Measurements from ENCODE around the gene OTOG. TPM values are rescaled to one million over a fixed set of nuclear protein-coding genes. Genes with fewer than 3 reads are reported as not detected.

Gene OTOG
- total RNA-seq, 1 experiment from 2014 or later, result 0.35 TPM

GRCh38 chr11:17611049-17611448 lies 64.0 kb downstream of the OTOG start:
- Histone ChIP-seq H2BK20ac (ENCODE audit: low read depth, low read length, poor library complexity, severe bottlenecking) (no peak overlapping the region), H2BK5ac (ENCODE audit: insufficient read length, low read length) (no peak overlapping the region), H3K23ac (ENCODE audit: insufficient read length, low read depth, low read length) (no peak overlapping the region), H3K23me2 (ENCODE audit: insufficient read length, low read depth, low read length, poor library complexity, severe bottlenecking) (no peaks in the 10 kb centered on the region), H2BK12ac (ENCODE audit: insufficient read length, low read depth, low read length) (no peak overlapping the region), H2BK15ac (ENCODE audit: low read depth, low read length) (no peak overlapping the region), H3K27ac (ENCODE audit: insufficient read length, low read depth, low read length) (no peak overlapping the region), H3T11ph (ENCODE audit: low read length) (no peak overlapping the region), H3K27me3 (ENCODE audit: insufficient read depth, low read length) (no peaks in the 10 kb centered on the region), H3K4me2 (ENCODE audit: insufficient read depth, insufficient read length, low read length) (no peak overlapping the region), H3K18ac (ENCODE audit: insufficient read length, low read depth, low read length) (no peak overlapping the region), H3K56ac (ENCODE audit: insufficient read length, low read depth, low read length) (no peak overlapping the region), H2BK120ac (ENCODE audit: low read depth, low read length, poor library complexity, severe bottlenecking) (no peak overlapping the region), H3K4me1 (ENCODE audit: insufficient read depth, low read length) (no peaks in the 10 kb centered on the region; the same call in 1 of the 2 replicates), H2AFZ (ENCODE audit: low read length) (no peak overlapping the region), H2AK5ac (ENCODE audit: insufficient read length, low read length) (no peak overlapping the region), H3K4ac (ENCODE audit: low read depth, low read length) (no peak overlapping the region; the same call in 1 of the 2 replicates), H3K14ac (ENCODE audit: insufficient read depth, low read length) (no peak overlapping the region), H3K9me3 (ENCODE audit: control insufficient read depth, low read depth, low read length) (no peaks in the 10 kb centered on the region), H3K9ac (ENCODE audit: extremely low read depth, insufficient read length, low read length) (no peak overlapping the region), H3K79me1 (ENCODE audit: insufficient read depth, low read depth, low read length, poor library complexity, severe bottlenecking) (no peaks in the 10 kb centered on the region), H4K91ac (ENCODE audit: insufficient read length, low read depth, low read length) (no peak overlapping the region), H4K20me1 (ENCODE audit: control insufficient read depth, insufficient read depth, insufficient read length) (no peaks in the 10 kb centered on the region), H3K79me2 (ENCODE audit: insufficient read depth, low read length) (no peaks in the 10 kb centered on the region), H4K5ac (ENCODE audit: insufficient read length, low read depth, low read length) (no peak overlapping the region), H4K8ac (replicated peaks; ENCODE audit: insufficient read length, low read depth, low read length) (no peak overlapping the region)
- WGBS (ENCODE audit: extremely low coverage, insufficient read length, low lambda C conversion rate), result no CpG with 5 or more reads among the region's 12 CpGs
- H3K4me3 Mint-ChIP-seq, result no peak overlapping the region
- no peaks in the 10 kb centered on the region for H3K9me3 Mint-ChIP-seq
- no peak for DNase-seq
- no peak overlapping the region for H3K27ac Mint-ChIP-seq
- H3K27me3 Mint-ChIP-seq (ENCODE audit: low read depth), result peaks cover 23% of the 10 kb centered on the region
- TF ChIP-seq CTCF (conservative IDR thresholded peaks at IDR 0.05), result no peak
- H3K4me1 Mint-ChIP-seq, result peaks cover 2 to 4% of the 10 kb centered on the region in 2 experiments; a peak in 2 of 4 replicates
- no peaks in the 10 kb centered on the region for H3K36me3 Mint-ChIP-seq (ENCODE audit: insufficient read depth in 1 of 3, low read depth in 3 of 3)
